NK-92 (cell line): ENCODE results near the gene SYT14.
"Not testable (repeated sequence)": the region's sequence is repeated elsewhere in the genome, so short reads cannot be mapped to it uniquely, and the experiment has no call there.

ENCODE experiments used
- DNase-seq: peaks from one replicate; lab custom pipeline; 2025; ENCODE audit not compliant: unreplicated experiment; lab: John Stamatoyannopoulos, UW

The SYT14 gene

GRCh38 chr1:210022044-210022443, 84.0 kb downstream of the SYT14 start:
- no peak for DNase-seq

DNA sequence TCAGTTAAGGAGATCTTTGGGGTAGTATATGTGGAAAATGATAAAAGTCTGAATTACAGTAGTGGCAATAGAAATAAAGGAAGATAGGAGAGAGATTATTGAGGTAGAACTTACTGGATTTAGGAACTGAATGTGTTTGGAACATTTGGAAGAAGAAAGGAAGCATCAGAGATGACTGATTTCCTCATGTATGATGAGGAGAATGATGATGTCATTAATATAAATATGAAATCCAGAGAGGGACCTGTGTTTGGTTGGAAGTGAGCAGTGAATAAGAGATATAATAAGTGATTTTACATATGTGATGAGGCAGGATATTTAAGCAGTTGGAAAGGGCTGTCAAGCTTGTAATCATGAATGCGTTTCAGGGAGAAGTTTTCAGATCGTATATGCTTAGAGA, 86.3 kb downstream of the SYT14 start:
- no peak for DNase-seq

DNA sequence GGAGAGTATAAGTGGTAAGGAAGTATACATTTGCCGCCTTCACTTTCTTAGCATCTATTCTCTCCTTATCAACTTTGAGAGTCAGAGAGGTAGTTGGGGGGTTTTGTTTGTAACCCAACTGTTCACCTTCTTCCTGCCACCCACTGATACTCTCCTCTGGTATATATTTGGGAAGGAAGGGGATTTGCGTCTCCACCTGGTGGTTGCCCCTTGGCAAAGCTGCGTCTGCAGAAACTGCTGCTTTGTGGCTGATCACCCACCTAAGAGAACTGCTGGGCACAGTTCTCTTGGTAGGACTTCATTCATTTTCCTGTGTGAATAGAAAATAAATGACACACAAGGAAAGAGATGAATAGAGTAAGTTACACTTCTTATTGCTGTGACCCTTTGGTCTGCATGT, 87.0 kb downstream of the SYT14 start:
- DNase-seq, result no peak

GRCh38 chr1:210025870-210026269, 87.9 kb downstream of the SYT14 start:
- no peak for DNase-seq

DNA sequence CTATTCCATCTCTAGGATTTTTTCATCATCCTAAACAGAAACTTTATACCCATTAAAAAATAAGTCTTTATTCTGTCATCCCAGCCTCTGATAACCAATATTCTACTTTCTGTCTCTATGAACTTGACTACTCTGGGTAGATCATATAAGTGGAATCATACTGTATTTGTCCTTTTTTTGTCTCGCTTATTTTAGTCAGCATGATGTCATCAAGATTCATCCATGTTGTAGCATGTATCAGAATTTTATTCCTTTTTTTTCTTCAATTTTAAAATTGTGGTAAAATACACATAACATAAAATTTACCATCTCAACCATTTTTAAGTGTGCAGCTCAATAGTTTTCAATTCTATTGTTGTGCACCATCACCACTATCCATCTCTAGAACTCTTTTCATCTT, 90.0 kb downstream of the SYT14 start:
- no peak for DNase-seq

- DNase-seq, result no peak
Measured at GRCh38 chr1:210031473-210031872, 93.5 kb downstream of the SYT14 start.

DNA sequence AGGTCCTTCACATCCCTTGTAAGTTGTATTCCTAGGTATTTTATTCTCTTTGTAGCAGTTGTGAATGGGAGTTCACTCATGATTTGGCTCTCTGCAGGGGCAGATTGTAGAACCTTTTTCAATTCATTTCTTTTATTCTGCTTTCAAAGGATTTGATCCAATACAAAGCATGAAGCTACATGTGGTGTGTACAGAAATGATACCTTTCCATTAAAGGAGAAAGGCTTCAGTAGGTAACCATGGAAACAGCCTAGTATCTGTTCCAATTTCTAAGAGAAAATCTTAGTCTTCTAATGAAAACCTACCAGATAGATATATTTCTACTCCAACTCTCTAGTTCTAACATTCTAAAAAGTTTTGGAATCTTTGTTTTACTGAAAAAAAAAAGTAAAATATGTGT, 105.0 kb downstream of the SYT14 start:
- DNase-seq, result no peak

DNA sequence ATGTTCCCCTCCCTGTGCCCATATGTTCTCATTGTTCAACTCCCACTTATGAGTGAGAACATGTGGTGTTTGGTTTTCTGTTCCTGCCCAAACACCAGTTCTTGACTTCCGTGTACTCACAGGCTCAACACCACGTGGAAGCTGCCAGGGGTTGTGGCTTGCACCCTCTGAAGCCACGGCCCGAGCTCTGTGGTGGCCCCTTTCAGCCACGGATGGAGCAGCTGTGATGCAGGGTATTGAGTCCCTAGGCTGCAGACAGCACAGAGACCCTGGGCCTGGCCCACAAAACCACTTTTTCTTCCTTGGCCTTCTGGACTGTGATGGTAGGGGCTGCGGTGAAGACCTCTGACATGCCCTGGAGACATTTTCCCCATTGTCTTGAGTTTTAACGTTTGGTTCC, 111.6 kb downstream of the SYT14 start:
- DNase-seq, result no peak

- not testable (repeated sequence) for DNase-seq
Measured at GRCh38 chr1:210050491-210050890, 112.5 kb downstream of the SYT14 start.

DNA sequence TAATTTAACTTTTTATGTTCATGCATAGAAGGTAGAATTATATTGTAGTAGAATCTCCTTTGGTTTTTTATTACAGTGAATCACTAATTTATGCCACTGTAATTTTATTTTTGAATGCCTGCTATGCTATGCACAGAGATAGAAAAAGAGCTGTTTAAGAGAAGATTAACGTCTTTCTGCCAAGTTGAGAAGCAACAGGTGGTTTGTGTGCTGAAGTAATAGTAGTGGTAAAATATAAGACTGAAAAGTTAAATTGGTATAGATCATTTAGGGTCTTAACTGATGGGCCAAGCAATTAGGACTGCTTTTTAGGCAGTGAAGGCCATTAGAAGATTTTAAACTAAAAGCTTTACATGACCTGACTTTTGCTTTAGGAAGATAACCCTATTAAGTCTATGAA, 115.1 kb downstream of the SYT14 start:
- no peak for DNase-seq

DNA sequence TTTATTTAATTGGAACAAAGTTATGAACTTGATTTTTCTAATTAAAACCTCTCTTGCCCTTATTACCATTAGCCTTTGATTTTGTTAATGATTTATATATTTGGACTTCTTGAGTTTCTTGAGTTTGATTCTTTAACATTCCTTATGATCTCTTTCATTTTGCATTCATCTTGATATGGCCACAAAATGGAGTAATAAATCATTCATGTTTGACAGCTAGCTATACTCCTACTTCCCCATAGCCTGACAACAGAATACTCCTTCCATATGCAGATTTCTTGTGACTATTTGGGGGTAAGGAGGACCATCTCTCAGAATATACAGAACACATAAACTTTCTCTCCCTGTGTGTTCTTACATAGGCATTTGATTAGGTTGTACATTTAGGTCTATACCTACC, 119.6 kb downstream of the SYT14 start:
- DNase-seq, result no peak

GRCh38 chr1:210061992-210062391, 124.0 kb downstream of the SYT14 start:
- DNase-seq, result no peak

GRCh38 chr1:210070531-210070930, 132.5 kb downstream of the SYT14 start:
- no peak for DNase-seq

GRCh38 chr1:210072129-210072528, 134.1 kb downstream of the SYT14 start:
- DNase-seq, result no peak

DNA sequence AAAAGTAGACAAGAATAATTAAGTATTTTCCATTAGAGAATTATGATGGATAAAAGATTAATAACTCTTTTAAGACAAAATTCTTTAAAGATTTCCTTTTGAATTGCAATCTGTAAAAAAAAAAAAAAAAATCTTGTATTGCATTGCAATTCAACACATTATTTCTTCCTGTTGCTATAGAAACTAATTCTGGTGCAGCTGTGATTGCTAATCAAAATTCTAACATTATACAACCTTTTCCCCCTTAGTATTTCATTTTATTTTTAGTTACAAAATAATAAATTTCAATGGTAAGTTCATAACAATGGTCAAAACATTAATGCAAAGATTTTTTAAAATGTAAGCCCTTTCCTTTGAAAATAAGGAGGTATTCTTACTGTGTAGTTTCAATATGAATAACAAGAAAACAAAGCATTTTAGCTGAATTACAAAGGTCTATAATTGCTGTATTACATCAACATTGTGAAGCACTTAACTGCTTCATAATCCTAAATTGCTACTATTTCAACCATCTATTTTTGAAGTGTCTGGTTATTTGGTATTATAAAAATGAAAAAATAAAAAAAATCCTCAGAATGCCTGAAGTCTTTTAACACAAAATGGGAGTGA, 135.0 kb downstream of the SYT14 start:
- no peak for DNase-seq

- DNase-seq, result no peak
Measured at GRCh38 chr1:210074904-210075303, 136.9 kb downstream of the SYT14 start.

GRCh38 chr1:210076620-210077019, 138.6 kb downstream of the SYT14 start:
- no peak for DNase-seq

- no peak for DNase-seq
Measured at GRCh38 chr1:210081494-210081893, 143.5 kb downstream of the SYT14 start.

- no peak for DNase-seq
Measured at GRCh38 chr1:210085359-210085758, 147.3 kb downstream of the SYT14 start.

DNA sequence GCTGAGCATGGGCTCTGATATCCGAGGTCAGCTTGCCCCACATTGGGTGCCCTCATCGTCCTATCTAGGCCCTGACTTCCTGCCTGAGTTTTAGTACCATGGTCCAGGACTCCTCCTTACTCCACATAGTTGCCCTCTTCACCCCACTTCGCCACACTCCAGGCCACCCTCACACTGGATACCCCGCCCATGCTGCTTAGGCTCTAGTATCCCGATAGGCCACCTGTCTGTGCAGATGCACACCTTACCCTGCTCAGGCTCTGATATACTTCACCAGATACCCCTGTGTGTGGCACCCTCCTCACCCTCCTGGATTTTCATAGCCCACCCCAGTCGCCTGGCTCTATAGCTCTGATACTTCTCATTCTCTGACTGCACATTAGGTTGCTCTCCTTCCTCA, 149.0 kb downstream of the SYT14 start:
- no peak for DNase-seq

GRCh38 chr1:210089855-210090254, 151.8 kb downstream of the SYT14 start:
- DNase-seq, result no peak

DNA sequence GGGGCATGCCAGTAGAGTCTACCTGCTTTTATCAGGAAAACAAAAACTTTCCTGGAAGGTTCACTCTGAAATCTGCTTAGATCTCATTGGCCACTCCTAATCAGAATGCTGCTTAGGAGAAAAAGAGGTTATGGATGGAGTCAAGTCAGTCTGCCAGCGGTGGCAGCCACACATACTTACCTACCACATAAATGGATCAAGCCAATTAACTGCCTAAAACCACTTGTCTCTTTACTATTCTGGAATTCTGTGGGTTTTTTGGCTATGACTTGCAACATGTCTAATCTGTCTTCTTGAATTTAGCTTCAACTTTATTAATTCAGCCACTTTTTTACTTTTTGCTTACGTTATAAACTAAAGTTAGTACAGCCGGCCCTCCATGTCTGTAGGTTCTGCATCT, 154.3 kb downstream of the SYT14 start:
- no peak for DNase-seq

DNA sequence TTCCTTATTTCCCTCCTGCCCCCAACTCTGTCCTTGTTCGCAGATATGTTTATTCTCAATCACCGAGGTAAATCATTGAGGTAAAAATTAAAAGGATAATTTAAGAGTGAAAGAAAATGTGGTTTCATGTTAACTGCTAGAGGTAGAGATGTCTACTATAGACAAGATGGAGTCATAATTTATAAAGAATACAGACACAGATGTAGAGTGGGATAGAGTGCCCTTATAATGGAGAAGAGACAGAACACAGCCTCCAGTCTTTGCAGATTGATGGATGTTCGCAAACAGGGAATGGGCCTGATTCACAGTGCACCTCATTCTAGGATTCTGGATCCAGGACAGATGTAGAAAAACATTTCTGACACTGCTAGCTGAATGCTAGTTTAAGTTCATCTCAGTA, 155.4 kb downstream of the SYT14 start:
- no peak for DNase-seq

DNA sequence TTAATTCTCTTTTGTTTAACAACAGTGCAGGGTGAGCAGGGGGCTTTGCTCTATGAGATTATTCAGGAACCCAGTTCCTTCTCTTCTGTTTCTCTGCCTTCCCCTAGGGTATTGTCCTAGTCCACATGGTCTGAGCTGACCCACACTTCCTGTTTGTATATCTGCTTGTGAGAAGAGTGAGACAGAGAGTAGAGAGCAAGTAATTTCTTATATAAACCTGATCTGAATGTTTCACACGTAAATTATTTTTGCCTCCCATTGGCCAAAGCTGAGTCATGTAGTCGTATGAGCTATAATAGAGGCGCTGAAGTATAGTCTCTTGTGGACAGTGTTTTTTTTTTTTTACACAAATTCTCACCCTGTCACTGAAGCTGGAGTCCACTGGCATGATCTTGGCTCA, 160.3 kb downstream of the SYT14 start:
- no peak for DNase-seq
